BJ (cell line): ENCODE data around the gene SNAPC5. TPM values are rescaled to one million over a fixed set of nuclear protein-coding genes. Genes with fewer than 3 reads are reported as not detected.
"Not testable (repeated sequence)": the region's sequence is repeated elsewhere in the genome, so short reads cannot be mapped to it uniquely, and the experiment has no call there.

Source experiments
- CTCF ChIA-PET: fragments of 350-600 bp; formaldehyde crosslinking; extraction: SDS; loops from one replicate; lab custom pipeline; 2021; ENCODE audit warnings: antibody characterized with exemption, inconsistent platforms; lab: Yijun Ruan, JAX
- POLR2A ChIA-PET: fragments of 300-600 bp; sonication (Branson Sonifier 250); formaldehyde crosslinking; extraction: SDS; loops from one replicate; lab custom pipeline; 2021; ENCODE audit warnings: antibody characterized with exemption; lab: Charles Lee
- DNase-seq: peaks from one replicate; pipeline ENCODE4 v3.0.0-alpha.2; 2011; ENCODE audit warnings: low read depth
- H3K27me3 ChIP-seq: 2 replicates; pipeline ENCODE4 v1.6.0; 2011; ENCODE audit warnings: low read length; ENCODE audit not compliant: control insufficient read depth, insufficient read depth
- H3K36me3 ChIP-seq: 2 replicates; pipeline ENCODE4 v1.5.1; 2011; ENCODE audit warnings: low read length; ENCODE audit not compliant: control insufficient read depth, insufficient read depth
- H3K4me3 ChIP-seq: 2 replicates; pipeline ENCODE4 v1.5.1; 2011; ENCODE audit warnings: low read depth, mild to moderate bottlenecking, control low read depth, low read length
- polyA plus RNA-seq: library from polyadenylated mRNA; depleted of rRNA; stranded (reverse); fragments of >200 nt; gene quantifications from 2 replicates; pipeline ENCODE4 v1.2.3, GENCODE V29; 2011
- TF ChIP-seq, protein P1 (sequence below): IDR thresholded peaks from 2 replicates; pipeline ENCODE4 v1.5.1; 2011; ENCODE audit warnings: low read depth, mild to moderate bottlenecking, control low read depth, inconsistent platforms, low read length, moderate library complexity; ENCODE audit not compliant: insufficient read depth

Gene SNAPC5
- polyA plus RNA-seq, 1 experiment, result 22.7 TPM

GRCh38 chr15:66462627-66463026, 34.9 kb downstream of the SNAPC5 start:
- TF ChIP-seq, protein P1, sequence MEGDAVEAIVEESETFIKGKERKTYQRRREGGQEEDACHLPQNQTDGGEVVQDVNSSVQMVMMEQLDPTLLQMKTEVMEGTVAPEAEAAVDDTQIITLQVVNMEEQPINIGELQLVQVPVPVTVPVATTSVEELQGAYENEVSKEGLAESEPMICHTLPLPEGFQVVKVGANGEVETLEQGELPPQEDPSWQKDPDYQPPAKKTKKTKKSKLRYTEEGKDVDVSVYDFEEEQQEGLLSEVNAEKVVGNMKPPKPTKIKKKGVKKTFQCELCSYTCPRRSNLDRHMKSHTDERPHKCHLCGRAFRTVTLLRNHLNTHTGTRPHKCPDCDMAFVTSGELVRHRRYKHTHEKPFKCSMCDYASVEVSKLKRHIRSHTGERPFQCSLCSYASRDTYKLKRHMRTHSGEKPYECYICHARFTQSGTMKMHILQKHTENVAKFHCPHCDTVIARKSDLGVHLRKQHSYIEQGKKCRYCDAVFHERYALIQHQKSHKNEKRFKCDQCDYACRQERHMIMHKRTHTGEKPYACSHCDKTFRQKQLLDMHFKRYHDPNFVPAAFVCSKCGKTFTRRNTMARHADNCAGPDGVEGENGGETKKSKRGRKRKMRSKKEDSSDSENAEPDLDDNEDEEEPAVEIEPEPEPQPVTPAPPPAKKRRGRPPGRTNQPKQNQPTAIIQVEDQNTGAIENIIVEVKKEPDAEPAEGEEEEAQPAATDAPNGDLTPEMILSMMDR, result no peak
- Histone ChIP-seq H3K4me3 (no peak overlapping the region), H3K27me3 (no peaks in the 10 kb centered on the region), H3K36me3 (0 out of 2 replicates have a peak, but pooled peaks cover 1% of the 10 kb centered on the region)
- no peak for DNase-seq
- CTCF ChIA-PET, result interaction anchor here (1.7 kb wide), 1 partner anchor 9 kb away, joined by 5 read pairs; no protein-coding TSS in a partner anchor
- POLR2A ChIA-PET, result no interaction called here

DNA sequence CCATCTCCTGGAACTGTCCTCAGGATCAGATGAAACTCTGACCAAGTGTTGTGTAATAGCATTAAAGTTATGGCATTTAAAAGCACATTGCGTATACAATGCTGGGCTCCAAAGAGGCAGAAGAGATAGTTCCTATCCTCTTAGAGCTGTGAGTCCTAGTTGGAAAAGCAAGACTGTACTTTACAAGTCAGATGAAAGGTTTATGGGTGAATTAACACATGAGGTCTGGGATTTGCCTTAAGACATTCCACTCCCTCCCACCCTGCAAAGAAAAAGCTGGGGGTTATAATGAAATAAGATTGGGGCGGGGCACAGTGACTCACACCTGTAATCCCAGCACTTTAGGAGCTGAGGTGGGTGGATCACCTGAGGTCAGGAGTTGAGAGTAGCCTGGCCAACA, 35.6 kb downstream of the SNAPC5 start:
- TF ChIP-seq, protein P1, result no peak
- CTCF ChIA-PET, result interaction anchor here (1.7 kb wide), 1 partner anchor 9 kb away, joined by 5 read pairs; no protein-coding TSS in a partner anchor
- POLR2A ChIA-PET, result no interaction called here
- Histone ChIP-seq H3K4me3 (no peak overlapping the region), H3K36me3 (0 out of 2 replicates have a peak, but pooled peaks cover 1% of the 10 kb centered on the region), H3K27me3 (no peaks in the 10 kb centered on the region)
- DNase-seq, result no peak

- H3K4me3 ChIP-seq, H3K36me3 ChIP-seq, POLR2A ChIA-PET, DNase-seq, H3K27me3 ChIP-seq: not testable (repeated sequence)
- CTCF ChIA-PET, result interaction anchor here (1.7 kb wide), 2 partner anchors 10 to 37 kb away, joined by 5 to 7 read pairs; partner anchors contain the start of gene SNAPC5
Observed at GRCh38 chr15:66461294-66461693, 36.3 kb downstream of the SNAPC5 start.

DNA sequence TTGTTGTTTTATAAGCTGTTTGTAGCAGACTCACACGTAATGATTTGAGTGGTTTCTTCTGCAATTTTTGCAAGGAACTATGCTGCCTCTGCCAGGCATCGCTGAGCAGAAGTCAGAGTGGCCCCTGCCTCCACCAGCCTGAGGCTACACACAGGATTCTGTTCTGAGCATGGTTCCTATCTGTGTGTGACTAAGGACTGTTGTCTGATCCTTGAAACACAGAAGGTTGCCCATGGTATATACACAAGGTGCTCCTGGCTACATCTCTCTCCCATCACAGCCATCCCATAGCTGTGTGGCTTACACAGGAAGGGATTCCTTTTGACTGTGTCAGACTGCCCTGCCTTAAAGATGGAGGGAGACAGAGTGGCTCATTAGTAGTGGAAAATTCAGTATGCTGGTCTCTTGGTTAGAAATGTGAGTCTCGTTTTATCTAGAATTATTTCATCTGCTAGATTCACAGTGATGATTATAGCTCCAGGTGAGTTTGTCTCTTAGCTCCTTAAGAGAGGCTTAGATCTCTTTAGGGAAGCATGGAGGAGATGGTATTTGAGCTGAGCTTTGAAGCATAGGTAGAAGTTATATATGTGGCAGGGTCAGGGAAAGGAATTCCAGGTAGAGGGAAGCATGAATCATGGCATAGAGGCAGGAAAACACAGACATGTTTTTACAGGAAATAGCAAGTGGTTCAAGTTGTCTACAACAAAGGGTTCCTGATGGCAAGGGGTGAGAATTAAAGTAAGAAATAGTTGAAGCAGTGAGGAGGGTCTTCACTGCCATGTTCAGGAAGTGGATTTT, 37.5 kb downstream of the SNAPC5 start:
- no peaks in the 10 kb centered on the region for H3K27me3 ChIP-seq
- ChIA-PET CTCF (interaction anchor here (1.7 kb wide), 1 partner anchor 39 kb away, joined by 7 read pairs; the partner anchor contains the start of gene SNAPC5), POLR2A (interaction anchor here (0.6 kb wide), 1 partner anchor 104 kb away, joined by 3 read pairs; no protein-coding TSS in a partner anchor)
- no peak overlapping the region for H3K4me3 ChIP-seq
- peaks cover 2% of the 10 kb centered on the region; the same call in 1 of the 2 replicates for H3K36me3 ChIP-seq
- TF ChIP-seq, protein P1, result no peak
- no peak for DNase-seq

GRCh38 chr15:66456211-66456610, 41.4 kb downstream of the SNAPC5 start:
- TF ChIP-seq, protein P1, result no peak
- POLR2A ChIA-PET, result no interaction called here
- CTCF ChIA-PET, result no interaction called here
- no peaks in the 10 kb centered on the region for H3K27me3 ChIP-seq
- DNase-seq, result no peak
- H3K36me3 ChIP-seq, result peaks cover 1% of the 10 kb centered on the region; the same call in 1 of the 2 replicates
- H3K4me3 ChIP-seq, result no peak overlapping the region
